Smooth muscle cell of bladder (primary cell): ENCODE data around the gene CYP27A1. TPM values are rescaled to one million over a fixed set of nuclear protein-coding genes. Genes with fewer than 3 reads are reported as not detected.

Experiments used
- total RNA-seq: library from RNA; depleted of rRNA; stranded (reverse); fragments of >200 nt; gene quantifications from 2 replicates; pipeline ENCODE4 v1.2.3, GENCODE V29; 2014

The CYP27A1 gene
- total RNA-seq = 17.1 and 19.9 TPM in 2 replicates

GRCh38 chr2:218781691-218782527, at the start of gene CYP27A1:
TSS of gene CYP27A1 (plus strand) at chr2:218782147. CDS start at chr2:218782183, 36 bp downstream.

GRCh38 chr2:218831378-218831990, 49.5 kb downstream of the CYP27A1 start, which contains the start of gene PRKAG3:
TSS of gene PRKAG3 (minus strand) at chr2:218831803.

GRCh38 chr2:218859556-218859987, 77.6 kb downstream of the CYP27A1 start, which contains the start of gene WNT6:
TSS of gene WNT6 (plus strand) at chr2:218859805. CDS start at chr2:218860038, 233 bp downstream.

Other genes with a start within 250 kb of the CYP27A1 start
- 6.5 and 10.7 TPM in 2 replicates for gene USP37, start 213.8 kb upstream of the CYP27A1 start, total RNA-seq
- 29.2 and 32.7 TPM in 2 replicates for gene CNOT9, start 213.3 kb upstream of the CYP27A1 start, total RNA-seq
- gene PLCD4, start 174.2 kb upstream of the CYP27A1 start, total RNA-seq = 1.8 TPM in 2 replicates
- 4.3 and 7.7 TPM in 2 replicates for gene ZNF142, start 122.5 kb upstream of the CYP27A1 start, total RNA-seq
- 28.2 and 30.6 TPM in 2 replicates for gene BCS1L, start 122.5 kb upstream of the CYP27A1 start, total RNA-seq
- 32.0 and 33.8 TPM in 2 replicates for gene RNF25, start 110.1 kb upstream of the CYP27A1 start, total RNA-seq
- 15.4 and 27.6 TPM in 2 replicates for gene STK36, start 110.1 kb upstream of the CYP27A1 start, total RNA-seq
- gene TTLL4, start 71.3 kb upstream of the CYP27A1 start, total RNA-seq = 3.4 and 3.8 TPM in 2 replicates
- gene PRKAG3, start 49.7 kb downstream of the CYP27A1 start, total RNA-seq = not detected in 2 replicates
- not detected in 2 replicates for gene WNT6, start 77.7 kb downstream of the CYP27A1 start, total RNA-seq
- gene WNT10A, start 98.7 kb downstream of the CYP27A1 start, total RNA-seq = not detected in 2 replicates
- gene CDK5R2, start 177.5 kb downstream of the CYP27A1 start, total RNA-seq = under 0.01 TPM in 1 of 2 replicates, not detected in the other
- gene FEV, start 203.0 kb downstream of the CYP27A1 start, total RNA-seq = not detected in 2 replicates
- gene CRYBA2, start 211.3 kb downstream of the CYP27A1 start, total RNA-seq = not detected in 2 replicates